GM12864 (cell line): ENCODE data around the gene AP5Z1.

Source experiments
- DNase-seq: peaks from one replicate; pipeline ENCODE4 v3.0.0-alpha.2; 2011; ENCODE audit warnings: low read depth
- H3K4me3 ChIP-seq: 2 replicates; pipeline ENCODE4 v1.5.1; 2011; ENCODE audit warnings: mild to moderate bottlenecking, low read depth, low read length, control low read depth
- CTCF ChIP-seq: IDR thresholded peaks from 2 replicates; pipeline ENCODE4 v1.5.1; 2011; ENCODE audit warnings: low read depth, mild to moderate bottlenecking, moderate library complexity, low read length, control low read depth, inconsistent platforms; ENCODE audit errors: missing control alignments

The AP5Z1 gene

GRCh38 chr7:4745971-4746919 lies 29.2 kb upstream of the AP5Z1 start:
- TF ChIP-seq CTCF, result no peak
- H3K4me3 ChIP-seq, result peak overlapping the region; percentile 47; the same call in 1 of the 2 replicates
- no peak for DNase-seq

GRCh38 chr7:4747013-4747412 lies 28.4 kb upstream of the AP5Z1 start:
- no peak for DNase-seq
- no peak overlapping the region for H3K4me3 ChIP-seq
- TF ChIP-seq CTCF, result no peak

GRCh38 chr7:4747746-4748145 lies 27.7 kb upstream of the AP5Z1 start:
- H3K4me3 ChIP-seq, result no peak overlapping the region
- TF ChIP-seq CTCF, result no peak
- no peak for DNase-seq

GRCh38 chr7:4748231-4748681 lies 27.2 kb upstream of the AP5Z1 start:
- DNase-seq, result no peak
- TF ChIP-seq CTCF, result no peak
- no peak overlapping the region for H3K4me3 ChIP-seq

- no peak for DNase-seq
- no peak overlapping the region for H3K4me3 ChIP-seq
- no peak for TF ChIP-seq CTCF
Observed at GRCh38 chr7:4749363-4749762, 26.1 kb upstream of the AP5Z1 start.

GRCh38 chr7:4749798-4750197 lies 25.6 kb upstream of the AP5Z1 start:
- DNase-seq, result no peak
- H3K4me3 ChIP-seq, result no peak overlapping the region
- TF ChIP-seq CTCF, result no peak
